NT2/D1 (cell line): Measurements from ENCODE around the gene FASTK.

Experiments
- DNase-seq: peaks from one replicate; pipeline ENCODE4 v3.0.0-alpha.2; 2011; ENCODE audit warnings: low read depth, low spot score
- H3K27me3 ChIP-seq: 2 replicates; pipeline ENCODE4 v1.6.0; 2011; ENCODE audit warnings: mild to moderate bottlenecking; ENCODE audit not compliant: insufficient read length, insufficient read depth
- H3K36me3 ChIP-seq: 2 replicates; pipeline ENCODE4 v1.6.1; 2011; ENCODE audit warnings: mild to moderate bottlenecking, low read length, mixed read lengths; ENCODE audit not compliant: insufficient read depth, insufficient read length
- H3K4me1 ChIP-seq: 2 replicates; pipeline ENCODE4 v1.5.1; 2011; ENCODE audit not compliant: insufficient read depth, insufficient read length
- H3K4me3 ChIP-seq: 2 replicates; pipeline ENCODE4 v1.5.1; 2011; ENCODE audit warnings: low read depth; ENCODE audit not compliant: insufficient read length
- H3K9ac ChIP-seq: 2 replicates; pipeline ENCODE4 v1.6.0; 2011; ENCODE audit warnings: low read depth; ENCODE audit not compliant: insufficient read length
- H3K9me3 ChIP-seq: 2 replicates; pipeline ENCODE4 v1.5.1; 2011; ENCODE audit warnings: mild to moderate bottlenecking, low read length; ENCODE audit not compliant: insufficient read depth
- SUZ12 ChIP-seq: IDR thresholded peaks from 2 replicates; pipeline ENCODE4 v1.6.1; 2011; ENCODE audit not compliant: insufficient read length, insufficient read depth; ENCODE audit errors: extremely low read depth
- YY1 ChIP-seq: IDR thresholded peaks from 2 replicates; pipeline ENCODE4 v1.6.1; 2011; ENCODE audit not compliant: insufficient read length, insufficient read depth
- ZNF274 ChIP-seq: IDR thresholded peaks from 2 replicates; pipeline ENCODE4 v1.6.1; 2011; ENCODE audit warnings: mild to moderate bottlenecking, low read depth, low read length

The FASTK gene

GRCh38 chr7:151125846-151126481, 45.4 kb upstream of the FASTK start:
- Histone ChIP-seq H3K4me1 (peaks cover 16% of the 10 kb centered on the region), H3K36me3 (peaks cover 85% of the 10 kb centered on the region), H3K9me3 (peaks cover 18% of the 10 kb centered on the region; the same call in 1 of the 2 replicates), H3K27me3 (no peaks in the 10 kb centered on the region), H3K9ac (peak overlapping the region; percentile 70), H3K4me3 (peak overlapping the region; percentile 30)
- no peak for DNase-seq
- TF ChIP-seq SUZ12 (no peak), YY1 (no peak), ZNF274 (no peak)

- TF ChIP-seq SUZ12: no peak
- no peak for TF ChIP-seq YY1
- no peak for TF ChIP-seq ZNF274
- Histone ChIP-seq H3K36me3 (peaks cover 85% of the 10 kb centered on the region), H3K4me3 (peak overlapping the region; percentile 5), H3K9me3 (peaks cover 18% of the 10 kb centered on the region; the same call in 1 of the 2 replicates), H3K27me3 (no peaks in the 10 kb centered on the region), H3K4me1 (peaks cover 14% of the 10 kb centered on the region), H3K9ac (peak overlapping the region; percentile 0)
- no peak for DNase-seq
Observed at GRCh38 chr7:151125470-151125845, 44.8 kb upstream of the FASTK start.

- H3K27me3 ChIP-seq: no peaks in the 10 kb centered on the region
- peaks cover 14% of the 10 kb centered on the region for H3K4me1 ChIP-seq
- peaks cover 85% of the 10 kb centered on the region for H3K36me3 ChIP-seq
- H3K9me3 ChIP-seq: peaks cover 18% of the 10 kb centered on the region; the same call in 1 of the 2 replicates
- DNase-seq: no peak
- H3K9ac ChIP-seq: peak overlapping the region; percentile 0
- TF ChIP-seq YY1: no peak
- no peak for TF ChIP-seq ZNF274
- TF ChIP-seq SUZ12: no peak
- peak overlapping the region; percentile 5 for H3K4me3 ChIP-seq
Observed at GRCh38 chr7:151124899-151125399, 44.3 kb upstream of the FASTK start.

- TF ChIP-seq SUZ12 (no peak), YY1 (no peak), ZNF274 (no peak)
- DNase-seq: no peak
- no peaks in the 10 kb centered on the region for H3K27me3 ChIP-seq
- peaks cover 86% of the 10 kb centered on the region for H3K36me3 ChIP-seq
- H3K4me3 ChIP-seq: no peak overlapping the region
- no peak overlapping the region for H3K9ac ChIP-seq
- peaks cover 18% of the 10 kb centered on the region; the same call in 1 of the 2 replicates for H3K9me3 ChIP-seq
- peaks cover 16% of the 10 kb centered on the region for H3K4me1 ChIP-seq
Observed at GRCh38 chr7:151124481-151124880, 43.9 kb upstream of the FASTK start.

- Histone ChIP-seq H3K9me3 (peaks cover 18% of the 10 kb centered on the region; the same call in 1 of the 2 replicates), H3K4me3 (no peak overlapping the region), H3K36me3 (peaks cover 86% of the 10 kb centered on the region), H3K4me1 (peaks cover 16% of the 10 kb centered on the region), H3K27me3 (no peaks in the 10 kb centered on the region), H3K9ac (no peak overlapping the region)
- DNase-seq: peak; percentile 83
- no peak for TF ChIP-seq YY1
- no peak for TF ChIP-seq ZNF274
- no peak for TF ChIP-seq SUZ12
Observed at GRCh38 chr7:151123822-151124464, 43.3 kb upstream of the FASTK start.

GRCh38 chr7:151123158-151123821, 42.7 kb upstream of the FASTK start:
- Histone ChIP-seq H3K27me3 (no peaks in the 10 kb centered on the region), H3K36me3 (peaks cover 86% of the 10 kb centered on the region)
- TF ChIP-seq YY1 (no peak), ZNF274 (no peak), SUZ12 (no peak)

GRCh38 chr7:151122796-151123157, 42.2 kb upstream of the FASTK start:
- Histone ChIP-seq H3K9me3 (peaks cover 18% of the 10 kb centered on the region; the same call in 1 of the 2 replicates), H3K4me3 (no peak overlapping the region), H3K4me1 (peaks cover 16% of the 10 kb centered on the region), H3K27me3 (no peaks in the 10 kb centered on the region), H3K9ac (no peak overlapping the region), H3K36me3 (peaks cover 86% of the 10 kb centered on the region)
- no peak for TF ChIP-seq ZNF274
- TF ChIP-seq YY1: no peak
- no peak for TF ChIP-seq SUZ12
- DNase-seq: no peak

More at GRCh38 chr7:151123158-151123821, 42.7 kb upstream of the FASTK start:
- H3K9me3 ChIP-seq: peaks cover 18% of the 10 kb centered on the region; the same call in 1 of the 2 replicates
- peaks cover 16% of the 10 kb centered on the region for H3K4me1 ChIP-seq
- no peak for DNase-seq
- no peak overlapping the region for H3K9ac ChIP-seq
- H3K4me3 ChIP-seq: no peak overlapping the region
